SK-N-DZ (cell line): ENCODE results near the gene IFITM1.

ENCODE experiments used
- DNase-seq: peaks from one replicate; pipeline ENCODE4 v3.0.0-alpha.2; 2015; ENCODE audit warnings: low spot score

Gene IFITM1

GRCh38 chr11:293852-294661 lies 19.8 kb upstream of the IFITM1 start:
- no peak for DNase-seq

GRCh38 chr11:294780-295179 lies 19.1 kb upstream of the IFITM1 start:
- DNase-seq, result no peak

GRCh38 chr11:295351-296170 lies 18.3 kb upstream of the IFITM1 start:
- no peak for DNase-seq

GRCh38 chr11:296171-297050 lies 17.4 kb upstream of the IFITM1 start:
- no peak for DNase-seq

GRCh38 chr11:297051-297585 lies 16.7 kb upstream of the IFITM1 start:
- DNase-seq, result no peak

- DNase-seq, result no peak
These were observed 16.0 kb upstream of the IFITM1 start for GRCh38 chr11:297586-298405.

GRCh38 chr11:298406-299065 lies 15.3 kb upstream of the IFITM1 start:
- no peak for DNase-seq

- DNase-seq, result no peak
These were observed 14.6 kb upstream of the IFITM1 start, which contains the start of gene IFITM5 for GRCh38 chr11:299081-299891. IFITM5 (minus strand) TSS chr11:299526; CDS start chr11:299490, 36 bp downstream.

- no peak for DNase-seq
These were observed 13.7 kb upstream of the IFITM1 start for GRCh38 chr11:299951-300735.

GRCh38 chr11:303363-303762 lies 10.5 kb upstream of the IFITM1 start:
- DNase-seq, result no peak

- DNase-seq, result no peak
These were observed 9.8 kb upstream of the IFITM1 start for GRCh38 chr11:304061-304506.

GRCh38 chr11:304915-305843 lies 8.7 kb upstream of the IFITM1 start:
- DNase-seq, result no peak

- DNase-seq, result no peak
These were observed 8.0 kb upstream of the IFITM1 start for GRCh38 chr11:305844-306211.

- no peak for DNase-seq
These were observed 7.0 kb upstream of the IFITM1 start for GRCh38 chr11:306645-307371.

- DNase-seq, result peak; percentile 59
These were observed 5.8 kb upstream of the IFITM1 start, which contains the start of gene IFITM2 for GRCh38 chr11:307766-308708. IFITM2 (plus strand) TSS chr11:307816; CDS start chr11:308193, 377 bp downstream.
